GM19238 (cell line): Measurements from ENCODE around the gene RNU5D-1.

ENCODE experiments used
- DNase-seq: peaks from one replicate; pipeline ENCODE4 v3.0.0; 2011; ENCODE audit warnings: low spot score; ENCODE audit not compliant: insufficient read length

The RNU5D-1 gene

GRCh38 chr1:44733365-44733764 is 2.4 kb upstream of the RNU5D-1 start:
- no peak for DNase-seq

GRCh38 chr1:44724955-44725698 is 5.8 kb downstream of the RNU5D-1 start:
- no peak for DNase-seq

DNA sequence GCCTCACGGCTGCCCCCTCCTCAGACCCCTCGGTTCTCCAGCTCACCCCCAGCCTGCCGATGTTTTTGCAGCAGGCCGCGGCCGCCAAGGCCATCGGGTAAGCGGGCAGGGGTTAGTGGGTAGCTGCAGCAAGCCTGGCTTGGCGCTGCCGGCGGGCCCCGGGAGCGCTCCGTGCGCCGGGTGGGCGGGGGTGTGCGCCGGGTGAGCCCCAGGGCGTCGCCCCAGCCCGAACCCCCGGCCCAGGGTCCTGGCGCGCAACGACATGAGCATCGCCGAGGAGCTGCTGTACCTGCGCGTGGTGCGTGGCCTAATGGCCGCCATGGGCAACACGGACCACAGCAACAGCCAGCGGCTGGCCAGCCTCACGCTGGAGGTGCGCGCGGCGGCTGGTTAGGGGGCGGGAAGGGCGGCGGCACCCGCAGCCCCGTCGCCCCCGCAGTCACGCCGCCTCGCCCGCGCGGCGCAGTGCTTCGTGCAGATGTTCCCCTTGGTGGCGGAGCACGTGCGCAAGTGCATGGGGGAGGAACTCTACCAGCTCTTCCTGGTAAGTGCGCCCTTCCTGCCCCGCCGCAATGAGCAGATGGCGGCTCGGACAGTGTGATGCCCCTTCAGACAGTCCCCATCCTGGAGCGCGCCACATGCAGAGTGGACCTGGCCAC is 6.5 kb downstream of the RNU5D-1 start:
- no peak for DNase-seq

DNA sequence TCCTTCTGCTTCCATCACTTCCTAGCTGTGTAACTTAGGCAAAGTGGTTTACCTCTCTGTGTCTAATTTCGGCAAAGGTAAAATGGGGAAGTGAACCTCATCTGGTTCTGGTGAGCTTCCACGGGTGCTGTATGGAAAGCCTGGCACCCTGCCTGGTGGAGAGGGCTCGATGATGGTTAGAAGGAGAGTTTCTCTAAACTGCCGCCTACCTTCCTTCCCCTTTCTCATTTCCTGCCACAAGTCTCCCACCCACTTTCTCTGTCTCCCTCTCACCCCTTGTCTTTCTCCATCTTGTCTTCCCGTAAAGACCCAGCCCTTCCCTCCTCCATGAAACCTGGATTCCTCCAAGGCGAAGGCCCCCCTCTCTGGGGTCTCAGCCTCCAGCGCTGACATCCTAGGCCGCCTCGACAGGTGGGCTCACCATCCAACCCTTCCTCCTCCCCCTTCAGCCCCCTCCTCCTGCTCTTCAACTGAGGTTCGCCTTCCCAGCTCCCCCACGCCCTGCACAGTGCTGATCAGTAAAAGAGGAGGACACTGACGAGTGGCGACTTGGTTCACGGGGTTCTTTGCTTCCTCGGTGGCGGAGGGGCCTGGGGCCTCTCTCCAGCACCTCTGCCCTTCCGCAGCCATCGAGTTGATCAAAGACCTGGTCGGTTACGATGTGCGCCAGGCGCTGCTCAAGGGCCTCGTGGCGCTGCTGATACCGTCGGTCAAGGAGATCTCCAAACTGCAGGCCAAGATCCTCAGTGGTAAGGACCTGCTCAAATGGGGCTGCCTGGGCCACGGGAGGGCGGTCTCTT is 7.3 kb downstream of the RNU5D-1 start:
- DNase-seq = peak; percentile 76

DNA sequence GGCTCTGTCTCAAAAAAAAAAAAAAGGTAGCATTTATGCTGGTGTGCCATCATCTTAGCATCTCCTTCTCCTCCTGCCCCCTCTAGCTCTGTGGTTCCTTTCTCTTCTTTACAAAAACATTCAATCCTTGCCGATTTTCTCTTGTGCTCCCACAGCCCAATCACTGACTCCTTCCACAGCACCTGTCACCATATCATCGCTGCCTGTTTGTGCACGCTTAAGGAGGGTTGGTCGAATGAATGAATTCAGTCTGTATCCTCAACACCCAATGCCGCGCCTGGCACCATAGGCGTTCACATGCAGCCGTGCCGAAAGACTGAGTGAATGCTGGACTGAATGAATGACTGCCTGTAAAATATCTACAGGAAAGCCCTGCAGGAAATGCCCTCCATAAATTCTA is 7.9 kb downstream of the RNU5D-1 start:
- DNase-seq = peak; percentile 23

DNA sequence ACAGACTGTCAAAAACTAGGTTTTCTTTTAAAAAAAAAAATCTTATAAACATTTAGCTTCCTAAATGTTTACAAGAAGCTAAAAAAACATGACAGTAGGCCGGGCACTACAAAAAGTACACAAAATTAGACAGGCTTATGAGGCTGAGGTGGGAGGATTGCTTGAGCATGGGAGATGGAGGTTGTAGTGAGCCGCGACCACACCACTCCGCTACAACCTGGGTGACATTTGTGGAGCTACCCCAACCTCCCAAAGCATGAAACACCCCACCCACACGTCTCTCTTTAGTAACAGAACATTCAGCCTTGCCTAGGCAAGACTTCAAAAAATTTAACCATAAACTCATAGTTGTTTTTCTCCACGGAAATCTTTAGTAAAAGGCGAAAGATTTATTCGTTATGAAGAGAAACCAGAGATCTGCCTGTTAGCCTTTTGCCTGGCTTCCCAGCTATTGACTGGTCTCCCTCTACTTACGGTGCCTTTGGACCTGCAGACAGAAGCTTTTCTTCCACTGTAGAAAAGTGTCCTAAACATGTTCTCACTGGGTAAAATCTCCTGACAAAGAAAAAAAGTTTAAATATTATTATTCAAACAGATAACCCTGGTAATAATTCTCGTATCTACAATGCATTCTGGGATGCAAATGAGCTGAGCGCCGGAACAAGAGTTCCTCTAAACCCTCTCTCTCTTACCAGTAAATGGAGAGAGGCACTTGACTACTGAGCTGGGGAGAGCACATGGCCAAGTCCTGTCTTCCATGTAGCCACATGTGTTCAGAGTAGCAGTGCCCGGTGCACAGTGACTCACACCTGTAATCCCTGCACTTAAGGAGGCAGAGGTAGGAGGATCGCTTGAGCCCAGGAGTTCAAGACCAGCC is 9.2 kb downstream of the RNU5D-1 start:
- peak; percentile 74 for DNase-seq

DNA sequence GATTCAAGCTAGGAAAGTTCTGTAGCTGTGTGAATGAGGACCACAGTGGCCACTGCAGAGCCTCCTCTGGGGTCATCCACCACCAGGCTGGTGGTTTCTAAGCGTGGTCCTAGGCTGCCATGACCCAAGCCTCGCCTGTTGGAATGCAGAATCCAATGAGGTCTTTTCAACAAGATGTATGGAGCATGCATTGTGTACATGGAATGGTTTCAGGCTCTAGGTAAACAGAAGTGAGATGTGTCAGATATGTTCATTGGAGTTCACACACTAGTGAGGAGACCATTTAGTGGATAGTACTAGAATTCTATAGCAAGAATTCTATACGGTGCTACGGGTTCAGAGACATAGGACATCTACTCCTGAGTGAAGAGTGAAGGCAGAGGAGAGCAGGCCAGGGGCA is 10.7 kb downstream of the RNU5D-1 start:
- no peak for DNase-seq

DNA sequence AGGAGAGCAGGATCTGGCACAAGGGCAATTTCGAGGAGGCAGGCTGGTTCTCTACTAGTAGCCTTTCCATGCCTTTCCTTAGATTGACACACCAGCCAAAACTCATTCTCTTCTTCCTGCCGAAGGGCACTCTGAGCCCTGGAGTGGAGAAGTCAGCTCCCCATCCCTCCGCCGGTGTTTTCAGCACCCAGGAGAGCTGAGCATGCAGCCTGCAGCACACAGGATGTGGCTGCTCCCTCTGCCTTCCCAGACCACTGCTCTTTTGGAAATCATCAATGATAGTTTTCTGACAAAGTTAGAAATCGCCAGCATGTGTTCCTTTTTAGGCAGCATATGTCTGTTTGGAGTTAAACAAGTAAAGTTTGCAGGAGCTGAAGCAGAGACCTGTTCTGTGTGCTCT is 11.7 kb downstream of the RNU5D-1 start:
- DNase-seq = no peak

DNA sequence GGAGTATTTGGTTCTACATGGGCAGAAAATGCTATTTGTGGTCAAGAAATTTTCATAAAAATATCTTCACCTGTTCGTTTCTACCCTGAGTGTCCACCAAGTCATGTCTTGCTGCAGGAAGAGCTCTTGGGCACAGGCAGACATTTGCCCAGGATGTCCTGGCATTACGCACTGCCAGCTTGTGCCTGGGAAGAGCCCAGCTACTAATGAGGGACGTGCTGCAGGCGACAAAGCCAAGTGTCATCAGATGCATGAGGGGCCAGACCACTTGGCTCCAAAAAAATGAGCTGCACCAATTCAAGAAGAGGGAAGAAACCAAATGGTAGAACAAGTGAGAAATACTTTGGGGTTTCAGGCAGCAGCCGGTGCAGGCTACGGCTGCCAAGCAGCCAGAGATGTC is 12.9 kb downstream of the RNU5D-1 start:
- DNase-seq = no peak

DNA sequence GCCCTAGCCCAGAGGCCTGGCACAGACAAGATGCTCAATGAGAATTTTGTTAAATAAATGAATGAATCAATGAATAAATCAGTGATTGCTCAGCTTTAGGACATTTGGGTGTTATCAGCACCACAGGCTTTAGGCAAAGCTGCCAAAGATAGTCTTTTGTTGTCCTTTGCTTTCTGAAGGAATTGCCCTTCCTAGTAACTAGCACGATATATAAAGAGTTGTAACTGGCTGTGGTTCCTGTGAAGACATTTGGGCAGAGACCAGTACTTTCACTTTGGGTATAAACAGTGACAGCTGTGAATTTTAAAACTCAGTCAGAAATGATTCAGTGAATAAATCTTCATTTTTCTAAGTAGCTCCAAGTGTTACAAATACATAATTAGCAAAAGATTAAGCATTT is 13.3 kb downstream of the RNU5D-1 start:
- no peak for DNase-seq

DNA sequence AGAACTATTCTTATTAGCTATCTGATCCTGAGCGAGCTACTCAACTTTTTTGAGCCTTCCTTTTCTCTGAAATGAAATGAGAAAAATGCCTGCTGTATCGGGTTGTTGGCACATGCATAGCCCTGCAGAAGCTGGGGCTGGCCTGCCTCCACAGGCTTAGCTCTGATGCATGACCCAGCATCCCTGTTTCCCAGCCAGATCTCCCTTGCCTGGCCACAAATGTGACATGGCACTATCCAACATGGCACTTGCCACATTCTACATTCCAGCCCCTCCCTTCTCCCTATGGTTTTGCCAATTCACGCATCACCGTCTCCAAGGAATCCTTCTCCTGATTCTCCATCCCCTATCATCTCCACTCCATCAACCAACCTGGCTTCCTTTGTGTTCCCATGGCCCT is 13.8 kb downstream of the RNU5D-1 start:
- DNase-seq = no peak

GRCh38 chr1:44714944-44715571 is 15.9 kb downstream of the RNU5D-1 start:
- DNase-seq = peak; percentile 56

GRCh38 chr1:44714532-44714931 is 16.4 kb downstream of the RNU5D-1 start:
- no peak for DNase-seq

DNA sequence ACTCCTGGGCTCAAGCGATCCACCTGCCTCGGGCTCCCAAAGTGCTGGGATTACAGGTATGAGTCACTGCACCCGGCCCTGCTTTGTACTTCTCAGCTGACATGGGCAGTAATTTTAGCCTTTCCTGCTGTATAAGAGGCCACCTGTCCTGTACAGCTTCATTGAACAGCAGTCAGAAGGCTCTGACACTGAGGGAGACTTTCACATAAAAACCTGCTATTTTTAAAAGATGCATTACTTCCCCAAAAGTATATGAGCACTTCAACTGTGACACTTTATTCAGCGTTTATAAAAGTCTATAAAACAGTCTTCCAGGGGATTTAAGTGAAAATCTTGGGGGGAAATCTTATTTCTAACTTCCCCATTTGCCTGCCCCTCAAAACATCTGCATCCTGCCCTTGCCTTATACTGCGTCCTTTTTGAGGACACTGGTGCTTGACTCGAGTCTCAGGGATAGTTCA is 17.6 kb downstream of the RNU5D-1 start:
- no peak for DNase-seq

- DNase-seq = peak; percentile 29
Observed at GRCh38 chr1:44707959-44708831, 22.8 kb downstream of the RNU5D-1 start.

DNA sequence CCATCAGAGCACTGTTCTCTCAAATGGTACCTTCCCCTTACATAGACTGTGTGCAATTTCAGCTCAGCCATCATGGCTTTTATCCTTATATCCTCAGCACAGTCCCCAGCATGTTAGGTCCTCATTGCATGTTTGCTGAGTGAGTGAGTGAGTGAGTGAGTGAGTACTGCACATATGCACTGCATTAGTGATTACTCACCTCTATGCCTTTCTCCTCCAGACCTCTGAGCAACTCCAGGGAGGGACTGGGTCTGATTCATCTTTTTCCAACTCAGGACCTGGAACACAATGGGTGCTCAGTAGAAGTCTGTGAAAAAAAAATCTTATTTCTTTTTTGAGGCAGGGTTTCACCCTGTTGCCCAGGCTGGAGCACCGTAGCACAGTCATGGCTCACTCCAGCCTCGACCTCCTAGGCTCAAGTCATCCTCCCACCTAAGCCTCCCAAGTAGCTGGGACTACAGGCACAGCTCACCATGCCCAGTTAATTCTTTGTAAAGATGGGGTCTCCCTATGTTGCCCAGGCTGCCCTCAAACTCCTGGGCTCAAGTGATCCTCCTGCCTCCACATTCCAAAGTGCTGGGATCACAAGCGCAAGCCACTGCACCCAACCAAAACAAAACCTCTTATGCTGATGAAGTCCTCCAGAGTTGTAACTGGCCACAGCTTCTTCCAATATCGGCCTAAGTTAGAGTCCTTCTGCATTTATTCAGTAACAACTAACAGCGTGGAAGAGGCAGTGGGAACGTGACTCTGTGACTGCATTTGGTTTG is 23.7 kb downstream of the RNU5D-1 start:
- no peak for DNase-seq

GRCh38 chr1:44705938-44706337 is 25.0 kb downstream of the RNU5D-1 start:
- no peak for DNase-seq

DNA sequence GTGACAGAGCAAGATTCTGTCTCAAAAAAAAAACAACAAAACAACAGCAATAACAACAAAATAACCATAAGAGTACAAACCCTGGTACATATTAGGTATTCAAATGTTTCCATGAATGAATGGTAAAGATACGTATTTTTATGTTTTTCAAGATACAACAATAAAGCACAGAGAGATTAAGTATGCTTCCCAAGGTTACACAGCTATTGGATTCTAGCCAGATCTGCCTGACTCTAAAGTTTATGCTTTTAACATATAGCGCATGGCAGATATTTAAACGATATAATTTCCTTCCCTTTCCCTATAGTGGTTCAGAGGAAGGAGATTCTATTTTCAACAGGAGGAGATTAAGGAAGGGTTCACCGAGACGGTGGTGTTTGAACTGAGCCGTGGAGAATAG is 25.5 kb downstream of the RNU5D-1 start:
- no peak for DNase-seq

DNA sequence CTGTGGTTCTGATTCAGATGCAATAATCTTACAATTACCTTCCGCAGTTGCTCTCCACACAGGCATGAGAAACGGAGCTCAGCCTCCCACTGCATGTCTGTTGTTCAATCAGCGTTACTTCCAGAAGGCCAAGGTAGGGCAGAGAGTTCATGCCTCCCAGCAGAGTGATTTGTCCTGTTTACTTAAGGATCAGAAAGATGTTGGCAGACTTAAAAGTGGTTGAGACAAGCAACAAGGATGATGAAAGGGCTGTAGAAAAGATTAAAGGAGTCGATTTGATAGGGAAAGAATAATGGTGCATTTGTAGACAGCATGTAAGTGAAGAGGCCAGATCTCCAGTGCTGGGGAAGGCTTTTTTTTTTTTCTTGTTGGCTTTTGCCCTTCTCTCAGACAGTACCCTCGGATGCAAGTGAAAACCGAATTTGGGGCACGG is 29.8 kb downstream of the RNU5D-1 start:
- DNase-seq = no peak
